Aorta (tissue), 5 donors: Measurements from ENCODE around the gene CCDC122. TPM values are rescaled to one million over a fixed set of nuclear protein-coding genes. Genes with fewer than 3 reads are reported as not detected.

Source experiments
- ATAC-seq: fragments of 200-7000 bp; cut with Tn5 transposase; one replicate; pipeline ENCODE4 v1.9.1; 2022; ENCODE audit warnings: moderate library complexity; ENCODE audit not compliant: low FRiP score
- DNase-seq, 2 donors: peaks; one replicate each; pipeline ENCODE4 v3.0.0-alpha.2; 2020
- H3K27ac ChIP-seq, 2 donors: one replicate each; pipeline ENCODE4 v1.5.1; 2013; ENCODE audit warnings: low read length in 2 of 2, mild to moderate bottlenecking in 2 of 2, moderate library complexity in 2 of 2, control low read depth in 1 of 2, inconsistent platforms in 1 of 2, low read depth in 1 of 2
- H3K27me3 ChIP-seq, 2 donors: one replicate each; pipeline ENCODE4 v1.6.1; 2013; ENCODE audit warnings: control low read depth in 1 of 2, low read length in 1 of 2, mild to moderate bottlenecking in 1 of 2, moderate library complexity in 1 of 2; ENCODE audit not compliant: insufficient read depth in 2 of 2, control insufficient read depth in 1 of 2
- H3K36me3 ChIP-seq, 2 donors: one replicate each; pipeline ENCODE4 v1.6.1; 2013; ENCODE audit warnings: control low read depth in 1 of 2, low read length in 1 of 2, mild to moderate bottlenecking in 1 of 2; ENCODE audit not compliant: insufficient read depth in 2 of 2, control insufficient read depth in 1 of 2
- H3K4me1 ChIP-seq, 2 donors: one replicate each; pipeline ENCODE4 v1.6.1; 2013; ENCODE audit warnings: low read length in 2 of 2, control low read depth in 1 of 2, mild to moderate bottlenecking in 1 of 2, moderate library complexity in 1 of 2; ENCODE audit not compliant: insufficient read depth in 2 of 2, control insufficient read depth in 1 of 2
- H3K4me3 ChIP-seq, 2 donors: one replicate each; pipeline ENCODE4 v1.5.1; 2013; ENCODE audit warnings: low read length in 2 of 2, control low read depth in 1 of 2, mild to moderate bottlenecking in 1 of 2
- H3K9me3 ChIP-seq: one replicate; pipeline ENCODE4 v1.6.1; 2013; ENCODE audit warnings: mild to moderate bottlenecking, low read length; ENCODE audit not compliant: control insufficient read depth
- WGBS, 2 donors: extraction: QIAGEN DNeasy Blood & Tissue Kit; methylation state at CpG; one replicate each; pipeline ENCODE4 v1.1.7; 2013; 5-methylcytosine and 5-hydroxymethylcytosine counted together
- intact Hi-C, 2 donors: fragments of 100-400 bp; cut with DNase I; formaldehyde crosslinking; loops; one replicate each; pipeline versions ENCODE4 v1.14.2 to v1.15.0; 2022
- polyA plus RNA-seq, 2 donors: library from polyadenylated mRNA; stranded (reverse); fragments of 200-250 nt; gene quantifications; one replicate each; pipeline ENCODE4 v1.2.3, GENCODE V29; 2013
- total RNA-seq, 2 donors: library from RNA; stranded (reverse); fragmentation: NEBNext Ultra II Directional; extraction: Animal tissue kit (Norgen Biotek cat#: 25700); gene quantifications; one replicate each; pipeline ENCODE4 v1.2.1, GENCODE V29; 2021
- donor health status: healthy with polysubstance abuse.
- donor health status: Bipolar disorder and iron deficiency.
- donor health status: DM: no; HTN: no; CAD: no.
- donor health status: DM: no; HTN: no; CAD: no.
- donor health status: DM: yes; HTN: yes; CAD: no.

Gene CCDC122
- total and polyA plus RNA-seq, 4 donors: 3.1 to 8.6 (median 4.9) TPM

GRCh38 chr13:43910856-43911255, 31.3 kb upstream of the CCDC122 start:
- Histone ChIP-seq H3K4me3 (no peak overlapping the region), H3K4me1 (peaks cover 0 to 2% of the 10 kb centered on the region in 2 donors), H3K9me3 (no peaks in the 10 kb centered on the region), H3K36me3 (no peaks in the 10 kb centered on the region), H3K27me3 (no peaks in the 10 kb centered on the region), H3K27ac (no peak overlapping the region)
- intact Hi-C loops: no loop called here
- DNase-seq (no peak), ATAC-seq (no peak)

GRCh38 chr13:43908156-43909126, 28.9 kb upstream of the CCDC122 start:
- peaks cover 0 to 2% of the 10 kb centered on the region in 2 donors for H3K4me1 ChIP-seq
- H3K36me3 ChIP-seq: no peaks in the 10 kb centered on the region
- H3K27ac ChIP-seq: no peak overlapping the region
- ATAC-seq: no peak
- H3K4me3 ChIP-seq: no peak overlapping the region
- H3K27me3 ChIP-seq: no peaks in the 10 kb centered on the region
- 46 to 48% methylated on average over 2 of the region's 2 CpGs for WGBS, 2 donors
- no peaks in the 10 kb centered on the region for H3K9me3 ChIP-seq
- DNase-seq: no peak
- intact Hi-C loops: loop anchor here (2.0 to 10.0 kb wide), 5 partner anchors 139 to 1066 kb away; no protein-coding TSS in a partner anchor

- no peak overlapping the region for H3K4me3 ChIP-seq
- ATAC-seq (peak; percentile 85), DNase-seq (no peak)
- peaks cover 0 to 2% of the 10 kb centered on the region in 2 donors for H3K4me1 ChIP-seq
- H3K36me3 ChIP-seq: no peaks in the 10 kb centered on the region
- H3K27me3 ChIP-seq: no peaks in the 10 kb centered on the region
- intact Hi-C loops: loop anchor here (2.0 to 10.0 kb wide), 5 partner anchors 142 to 1069 kb away; no protein-coding TSS in a partner anchor
- 0% methylated on average over 3 of the region's 3 CpGs for WGBS, 2 donors
- no peak overlapping the region for H3K27ac ChIP-seq
- no peaks in the 10 kb centered on the region for H3K9me3 ChIP-seq
Measured at GRCh38 chr13:43905435-43906031, 26.0 kb upstream of the CCDC122 start.

GRCh38 chr13:43895940-43896339, 16.4 kb upstream of the CCDC122 start:
- no peaks in the 10 kb centered on the region for H3K9me3 ChIP-seq
- ATAC-seq: no peak
- no peak overlapping the region for H3K27ac ChIP-seq
- H3K27me3 ChIP-seq: no peaks in the 10 kb centered on the region
- H3K4me3 ChIP-seq: no peak overlapping the region
- no peaks in the 10 kb centered on the region for H3K36me3 ChIP-seq
- intact Hi-C loops: no loop called here
- H3K4me1 ChIP-seq: no peaks in the 10 kb centered on the region
- WGBS, 2 donors: 25 to 33% methylated on average over 2 of the region's 2 CpGs
- DNase-seq: no peak

DNA sequence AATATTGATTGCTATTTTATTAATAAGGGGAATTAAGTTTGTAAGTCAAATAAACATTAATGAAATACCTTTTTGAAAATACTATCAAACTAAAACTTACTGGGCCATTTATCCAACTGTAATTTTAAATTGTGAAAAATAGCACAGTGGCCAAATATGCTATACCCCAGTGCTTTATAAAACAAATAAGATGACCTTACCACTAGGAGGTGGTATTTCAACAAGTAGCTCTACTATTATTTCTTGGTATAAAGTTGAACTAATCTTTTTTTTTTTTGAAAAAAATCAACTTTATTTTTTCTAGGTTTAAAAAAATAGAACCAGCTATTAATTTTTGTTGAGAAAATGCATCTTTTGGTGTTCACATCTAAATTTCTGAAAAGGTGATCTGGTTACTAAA, 14.9 kb upstream of the CCDC122 start:
- no peak overlapping the region for H3K27ac ChIP-seq
- no peaks in the 10 kb centered on the region for H3K9me3 ChIP-seq
- ATAC-seq: no peak
- H3K36me3 ChIP-seq: no peaks in the 10 kb centered on the region
- no peak overlapping the region for H3K4me3 ChIP-seq
- intact Hi-C loops: no loop called here
- H3K4me1 ChIP-seq: no peaks in the 10 kb centered on the region
- no peak for DNase-seq
- no peaks in the 10 kb centered on the region for H3K27me3 ChIP-seq

- Histone ChIP-seq H3K36me3 (no peaks in the 10 kb centered on the region), H3K9me3 (no peaks in the 10 kb centered on the region), H3K27ac (no peak overlapping the region), H3K27me3 (no peaks in the 10 kb centered on the region), H3K4me1 (peaks cover 0 to 2% of the 10 kb centered on the region in 2 donors), H3K4me3 (no peak overlapping the region)
- 66 to 76% methylated on average over 1 of the region's 1 CpG for WGBS, 2 donors
- intact Hi-C loops: no loop called here
- no peak for ATAC-seq
- no peak for DNase-seq
Measured at GRCh38 chr13:43884222-43884621, 4.7 kb upstream of the CCDC122 start.

DNA sequence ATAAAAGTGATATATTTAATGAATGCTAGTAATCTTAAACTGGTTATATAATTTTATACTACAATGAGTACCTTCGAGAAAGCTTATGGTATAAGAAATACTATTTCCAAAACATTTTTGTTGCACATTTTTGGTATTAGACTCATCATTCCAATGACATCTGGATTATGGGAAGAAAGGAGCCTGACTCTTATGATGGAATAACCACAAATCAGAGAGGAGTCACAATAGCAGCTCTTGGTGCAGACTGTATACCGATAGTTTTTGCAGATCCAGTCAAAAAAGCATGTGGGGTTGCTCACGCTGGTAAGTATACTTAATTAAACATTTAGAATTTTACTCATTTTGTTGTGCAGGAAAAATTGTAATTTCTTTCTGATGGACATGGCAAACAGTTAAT, 4.1 kb upstream of the CCDC122 start:
- DNase-seq (no peak), ATAC-seq (no peak)
- WGBS, 2 donors: 89 to 98% methylated on average over 3 of the region's 3 CpGs
- peaks cover 0 to 2% of the 10 kb centered on the region in 2 donors for H3K4me1 ChIP-seq
- H3K9me3 ChIP-seq: no peaks in the 10 kb centered on the region
- H3K4me3 ChIP-seq: no peak overlapping the region
- H3K36me3 ChIP-seq: no peaks in the 10 kb centered on the region
- H3K27me3 ChIP-seq: no peaks in the 10 kb centered on the region
- H3K27ac ChIP-seq: no peak overlapping the region
- intact Hi-C loops: no loop called here

- Histone ChIP-seq H3K36me3 (no peaks in the 10 kb centered on the region), H3K4me1 (peaks cover 0 to 5% of the 10 kb centered on the region in 2 donors), H3K9me3 (no peaks in the 10 kb centered on the region), H3K4me3 (no peak overlapping the region), H3K27ac (no peak overlapping the region), H3K27me3 (no peaks in the 10 kb centered on the region)
- no peak for DNase-seq
- intact Hi-C loops: no loop called here
- no peak for ATAC-seq
Measured at GRCh38 chr13:43881580-43881979, 2.0 kb upstream of the CCDC122 start.

- Histone ChIP-seq H3K9me3 (no peaks in the 10 kb centered on the region), H3K27ac (no peak overlapping the region), H3K4me1 (peaks cover 0 to 5% of the 10 kb centered on the region in 2 donors), H3K36me3 (no peaks in the 10 kb centered on the region), H3K4me3 (no peak overlapping the region), H3K27me3 (no peaks in the 10 kb centered on the region)
- DNase-seq (no peak), ATAC-seq (no peak)
- intact Hi-C loops: no loop called here
Measured at GRCh38 chr13:43880926-43881325, 1.4 kb upstream of the CCDC122 start.
